HG03575 (cell line): ENCODE data around the gene BABAM2.

ENCODE experiments used
- ATAC-seq: cut with Tn5 transposase; IDR thresholded peaks from one replicate; pipeline ENCODE4 v1.9.1; 2021; ENCODE audit not compliant: unreplicated experiment, insufficient number of reproducible peaks, low FRiP score; ENCODE audit errors: extremely low read depth

Gene BABAM2

GRCh38 chr2:28129955-28130695 is 239.6 kb downstream of the BABAM2 start:
- ATAC-seq, result no peak

- ATAC-seq, result no peak
Observed at GRCh38 chr2:28133778-28134177, 243.2 kb downstream of the BABAM2 start.

DNA sequence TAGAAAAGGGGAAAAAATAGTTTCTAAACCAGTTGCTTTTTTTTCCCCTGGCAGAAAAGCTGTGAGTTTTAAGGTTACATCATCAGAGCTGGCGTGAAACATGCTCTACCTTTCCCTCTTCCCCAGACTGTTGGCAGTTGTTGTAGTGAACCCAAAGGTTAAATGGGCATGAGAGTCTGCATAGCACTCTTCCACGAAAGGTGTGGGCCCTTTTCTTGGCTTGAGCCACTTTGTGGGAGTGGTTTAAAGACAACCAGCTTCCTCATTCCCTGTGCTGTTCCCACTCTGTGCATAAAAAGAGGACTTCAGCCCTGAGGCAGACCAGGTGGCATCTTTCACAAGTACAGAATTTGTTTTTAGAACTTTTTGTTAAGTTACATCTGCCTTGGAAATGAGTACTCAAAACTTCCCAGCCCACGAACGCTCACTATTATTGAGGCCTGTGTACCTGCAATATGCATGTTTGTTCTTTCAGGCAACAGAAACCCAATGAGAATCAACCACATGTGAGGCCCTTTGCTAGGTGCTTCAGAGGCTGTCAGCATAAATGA is 243.8 kb downstream of the BABAM2 start:
- ATAC-seq, result no peak

GRCh38 chr2:28134857-28135256 is 244.3 kb downstream of the BABAM2 start:
- no peak for ATAC-seq

GRCh38 chr2:28135324-28135723 is 244.8 kb downstream of the BABAM2 start:
- ATAC-seq, result no peak

GRCh38 chr2:28135799-28136198 is 245.3 kb downstream of the BABAM2 start:
- no peak for ATAC-seq

DNA sequence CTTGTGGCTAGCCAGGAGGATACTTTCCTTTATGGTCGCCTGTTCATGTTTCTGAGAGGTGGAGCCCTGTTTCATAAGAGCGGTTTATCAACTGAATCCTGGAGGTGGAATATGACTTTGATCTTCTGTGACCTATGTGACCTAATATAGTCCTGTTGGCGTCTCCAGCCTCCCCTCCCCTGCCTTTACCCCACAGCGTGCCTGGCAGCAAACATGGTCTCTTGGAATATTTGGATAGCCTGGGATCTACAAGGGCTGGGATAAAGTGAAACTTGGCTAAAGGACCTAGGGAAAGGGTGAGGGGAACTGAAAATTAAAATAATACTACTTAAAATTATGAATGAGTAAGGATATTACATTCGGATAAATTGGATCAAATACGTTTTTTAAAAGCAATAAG is 246.0 kb downstream of the BABAM2 start:
- ATAC-seq, result no peak

DNA sequence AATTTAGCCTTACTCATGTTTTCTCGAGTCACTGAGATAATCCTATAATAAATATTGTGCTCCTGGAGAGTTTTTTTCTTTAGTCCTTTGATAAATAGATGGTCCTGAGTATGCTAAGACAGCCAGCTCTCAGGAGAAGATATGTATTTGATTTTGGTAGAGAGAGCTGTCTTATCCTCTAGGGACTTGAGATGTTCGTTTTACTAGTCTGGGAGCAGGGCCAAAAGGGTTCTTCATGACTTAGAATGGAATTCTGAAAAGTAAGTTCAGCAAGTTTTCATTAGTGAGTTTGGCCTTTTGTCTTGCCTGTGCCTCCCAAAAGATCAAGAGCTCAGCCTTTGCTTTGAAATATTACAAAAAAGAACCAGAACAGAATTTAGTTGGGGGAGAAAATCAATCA is 246.7 kb downstream of the BABAM2 start:
- ATAC-seq, result no peak

DNA sequence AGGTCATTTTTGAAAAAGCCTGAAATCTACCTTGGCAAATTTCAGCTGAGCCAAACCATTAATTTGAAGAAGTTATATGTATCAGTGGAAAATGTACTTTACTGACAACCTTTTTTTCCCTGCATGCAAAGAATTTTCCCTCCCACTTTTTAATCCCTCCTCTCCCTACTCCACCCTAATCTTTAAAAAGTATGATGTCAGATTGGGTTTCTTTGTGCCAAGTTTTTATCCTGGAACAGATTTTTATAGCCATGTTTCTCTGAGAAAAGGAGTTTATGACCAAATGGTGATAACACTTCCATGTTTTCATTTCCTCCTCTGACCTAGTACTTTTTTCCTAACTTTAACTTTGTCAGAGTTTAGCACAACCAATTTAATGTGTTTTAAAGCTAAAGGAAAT is 251.9 kb downstream of the BABAM2 start:
- ATAC-seq, result no peak

- ATAC-seq, result no peak
Observed at GRCh38 chr2:28148000-28148399, 257.5 kb downstream of the BABAM2 start.

- ATAC-seq, result no peak
Observed at GRCh38 chr2:28148566-28148965, 258.0 kb downstream of the BABAM2 start.

DNA sequence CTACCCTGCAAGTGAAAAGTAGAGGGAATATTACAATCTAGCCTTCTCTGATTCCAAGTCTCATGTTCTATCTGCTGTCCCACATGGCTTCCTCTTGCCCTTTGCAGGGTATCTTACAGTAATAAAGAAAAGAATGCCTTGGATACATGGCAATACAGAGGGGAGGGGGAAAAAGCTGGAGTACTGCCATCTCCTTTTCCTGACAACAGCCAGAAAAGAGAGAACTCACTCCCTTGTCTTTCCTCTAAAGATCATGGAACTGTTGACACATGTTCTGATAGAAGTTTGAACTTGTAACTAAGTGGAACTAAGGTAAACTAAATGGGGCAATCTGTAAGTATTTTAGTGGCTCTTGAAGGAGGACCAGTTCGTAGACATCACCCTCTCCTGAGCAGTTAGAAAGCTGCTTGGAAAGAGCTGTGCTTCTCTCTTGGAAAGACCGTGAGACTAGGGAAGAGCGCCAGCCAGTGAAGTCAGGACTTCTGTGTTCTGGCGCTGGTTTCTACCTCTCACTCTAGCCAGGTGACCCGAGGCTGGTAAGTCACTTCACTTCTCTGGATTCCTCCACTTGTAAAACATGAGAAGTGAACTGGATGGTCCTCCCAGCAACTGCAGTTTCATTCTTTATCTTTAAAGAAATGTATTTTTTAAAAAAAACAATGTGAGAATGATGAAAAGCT is 259.8 kb downstream of the BABAM2 start:
- ATAC-seq, result no peak

DNA sequence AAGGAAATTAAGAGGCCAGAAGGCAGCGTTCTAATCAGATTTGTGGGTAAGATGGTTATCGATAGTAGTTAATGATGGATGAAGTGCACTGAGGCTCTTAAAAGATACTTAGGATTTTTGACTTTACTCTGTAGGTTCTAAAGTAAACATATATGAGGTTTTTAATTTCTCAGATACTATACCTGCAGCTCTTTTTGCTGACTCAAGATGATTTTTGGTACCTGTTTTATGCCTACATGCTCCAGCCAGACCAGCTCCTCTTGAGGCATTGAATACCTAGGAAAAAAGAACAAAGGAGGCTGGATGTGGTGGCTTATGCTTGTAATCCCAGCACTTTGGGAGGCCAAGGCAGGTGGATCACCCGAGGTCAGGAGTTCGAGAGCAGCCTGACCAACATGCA is 260.5 kb downstream of the BABAM2 start:
- no peak for ATAC-seq

GRCh38 chr2:28152585-28153280 is 262.2 kb downstream of the BABAM2 start:
- ATAC-seq, result no peak

DNA sequence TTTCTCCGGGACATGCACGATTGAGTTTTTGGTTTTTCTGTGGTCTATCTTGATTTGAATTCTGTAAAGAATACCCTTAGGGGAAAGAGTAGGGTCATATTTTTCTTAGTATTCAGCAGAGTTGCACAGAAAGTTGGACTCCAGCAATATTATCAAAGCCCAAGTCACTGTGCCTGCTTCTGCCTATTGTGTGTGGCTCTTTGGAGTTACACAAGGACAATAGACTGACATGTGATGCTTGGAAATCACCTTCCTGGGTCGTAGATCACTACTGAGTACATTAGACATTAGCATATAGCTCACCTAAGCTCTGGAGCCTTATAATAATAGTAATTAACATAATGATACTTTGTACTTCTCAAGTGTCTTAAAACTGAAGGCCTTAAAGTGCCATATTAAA is 263.3 kb downstream of the BABAM2 start:
- ATAC-seq, result no peak

GRCh38 chr2:28155086-28155485 is 264.6 kb downstream of the BABAM2 start:
- ATAC-seq, result no peak

DNA sequence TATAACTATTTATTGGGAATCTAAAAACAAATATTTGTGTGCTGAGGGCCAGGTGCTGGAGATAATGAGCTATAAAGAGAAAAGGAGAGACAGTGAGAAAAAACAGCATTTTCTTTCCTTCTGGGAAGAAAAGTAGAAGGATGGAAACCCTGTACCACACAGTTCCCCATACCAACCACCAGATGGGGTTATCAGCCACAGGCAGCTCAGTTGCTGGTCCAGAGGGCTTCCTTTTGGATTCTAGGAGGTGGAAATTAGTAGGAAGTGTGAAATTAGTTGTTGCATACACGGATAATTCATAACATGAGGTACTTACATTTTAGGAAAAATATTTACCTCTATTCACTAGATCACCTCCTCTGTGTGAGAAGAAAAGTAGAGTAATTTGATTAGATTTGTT is 265.1 kb downstream of the BABAM2 start:
- no peak for ATAC-seq

GRCh38 chr2:28158791-28159190 is 268.3 kb downstream of the BABAM2 start:
- no peak for ATAC-seq

GRCh38 chr2:28160986-28161425 is 270.5 kb downstream of the BABAM2 start:
- no peak for ATAC-seq

DNA sequence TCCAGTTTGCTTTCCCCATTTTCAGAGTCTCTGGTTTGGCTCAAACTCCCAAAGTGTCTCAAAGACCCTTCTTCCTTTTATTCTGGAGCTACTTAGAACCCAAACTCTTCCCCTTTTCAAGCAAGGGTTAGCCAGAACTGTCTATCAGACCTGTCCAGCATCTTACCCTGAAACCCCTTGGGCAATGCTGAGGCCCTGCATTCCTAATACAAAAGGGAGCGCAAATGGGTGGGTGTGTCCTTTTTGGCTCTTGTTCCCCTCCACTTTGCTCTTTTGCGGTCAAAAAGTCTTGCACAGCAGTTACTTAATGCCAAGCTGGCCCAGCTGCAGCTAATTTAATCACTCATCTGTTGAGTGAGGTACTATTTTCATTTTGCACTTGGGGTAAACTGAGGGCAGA is 270.9 kb downstream of the BABAM2 start:
- no peak for ATAC-seq
